Adipose tissue (tissue), 3 donors: ENCODE measurements around the gene CD47. TPM values are rescaled to one million over a fixed set of nuclear protein-coding genes. Genes with fewer than 3 reads are reported as not detected.

Source experiments
- H3K27ac ChIP-seq: one replicate; pipeline ENCODE4 v1.5.1; 2013; ENCODE audit warnings: low read depth, low read length
- WGBS, 3 donors: extraction: QIAGEN DNeasy Blood & Tissue Kit; methylation state at CpG; one replicate each; pipeline ENCODE4 v1.1.7; 2013; 5-methylcytosine and 5-hydroxymethylcytosine counted together
- polyA plus RNA-seq, 3 donors: library from polyadenylated mRNA; stranded (reverse); fragments of 200-250 nt; gene quantifications; one replicate each; pipeline ENCODE4 v1.2.3, GENCODE V29; 2013
- donor health status: healthy with polysubstance abuse.
- donor health status: Bipolar disorder and iron deficiency.
- donor health status: healthy.

CD47 gene
- polyA plus RNA-seq, 3 donors = 18.0 to 27.0 (median 21.1) TPM

DNA sequence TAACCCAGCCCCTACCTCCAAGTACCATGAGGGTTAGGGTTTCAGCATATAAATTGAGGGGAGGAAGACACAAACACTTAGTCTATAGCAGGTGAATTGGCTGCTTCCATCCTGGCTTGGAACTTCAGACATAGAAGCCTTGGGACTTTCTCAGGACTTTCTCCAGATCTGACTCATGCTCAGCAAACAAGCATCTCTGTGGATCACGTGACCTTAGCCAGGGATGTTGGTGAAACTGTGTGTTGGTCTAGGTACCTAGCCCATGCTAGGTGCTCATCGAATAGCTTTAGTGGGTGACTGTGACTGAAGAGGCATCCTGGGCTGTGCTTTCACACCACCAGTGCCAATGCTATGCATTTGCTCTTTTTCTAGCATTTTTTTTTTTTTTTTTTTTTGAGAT is 58.9 kb downstream of the CD47 start:
- H3K27ac ChIP-seq = no peak overlapping the region
- WGBS, 3 donors = 87 to 98% (median 98%) methylated on average over 2 of the region's 2 CpGs

DNA sequence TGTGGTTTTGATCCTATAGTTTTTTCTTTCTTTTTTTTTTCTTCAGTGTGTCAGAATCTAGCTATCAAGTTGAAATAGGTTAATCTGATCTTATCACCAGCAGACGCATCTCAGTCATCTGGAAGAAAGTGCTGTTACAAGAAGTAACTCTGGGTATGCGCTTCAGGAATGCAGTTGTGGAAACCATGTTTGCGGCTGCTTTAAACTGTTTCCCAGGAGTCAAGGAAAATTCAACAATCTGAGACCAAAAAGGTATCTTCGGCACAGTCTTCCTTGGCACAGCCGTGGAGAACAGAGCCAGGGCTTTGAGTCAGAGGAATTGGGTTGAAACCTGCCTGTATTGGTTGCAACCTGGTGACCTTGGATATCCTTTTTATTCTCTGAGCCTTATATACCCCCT is 59.9 kb downstream of the CD47 start:
- WGBS, 3 donors = 85 to 92% (median 92%) methylated on average over 5 of the region's 5 CpGs
- no peak overlapping the region for H3K27ac ChIP-seq

GRCh38 chr3:108029466-108029865 is 61.4 kb downstream of the CD47 start:
- H3K27ac ChIP-seq = no peak overlapping the region
- WGBS, 3 donors = 62 to 69% (median 64%) methylated on average over 1 of the region's 1 CpG

DNA sequence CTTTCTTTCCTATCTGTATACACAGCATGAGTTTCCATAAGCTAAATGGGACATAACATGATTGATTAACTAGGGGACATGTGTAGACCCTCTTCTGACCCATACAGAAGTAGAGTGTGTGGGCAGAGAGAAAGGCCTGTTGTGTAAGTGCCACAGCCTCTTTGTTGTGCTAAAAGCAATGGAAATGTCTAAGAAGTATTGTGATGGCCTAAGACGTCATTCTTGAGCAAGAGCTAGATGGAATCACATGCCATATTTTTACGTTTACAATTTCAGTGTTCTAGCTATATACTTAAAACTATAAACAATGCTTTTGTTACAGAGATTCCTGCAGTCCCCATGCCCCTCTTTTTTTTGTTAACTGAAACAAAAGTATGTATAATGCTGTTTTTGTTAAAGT is 61.9 kb downstream of the CD47 start:
- 85 to 92% (median 86%) methylated on average over 2 of the region's 2 CpGs for WGBS, 3 donors
- no peak overlapping the region for H3K27ac ChIP-seq

GRCh38 chr3:108025177-108025576 is 65.7 kb downstream of the CD47 start:
- 83 to 91% (median 85%) methylated on average over 3 of the region's 3 CpGs for WGBS, 3 donors
- H3K27ac ChIP-seq = no peak overlapping the region

DNA sequence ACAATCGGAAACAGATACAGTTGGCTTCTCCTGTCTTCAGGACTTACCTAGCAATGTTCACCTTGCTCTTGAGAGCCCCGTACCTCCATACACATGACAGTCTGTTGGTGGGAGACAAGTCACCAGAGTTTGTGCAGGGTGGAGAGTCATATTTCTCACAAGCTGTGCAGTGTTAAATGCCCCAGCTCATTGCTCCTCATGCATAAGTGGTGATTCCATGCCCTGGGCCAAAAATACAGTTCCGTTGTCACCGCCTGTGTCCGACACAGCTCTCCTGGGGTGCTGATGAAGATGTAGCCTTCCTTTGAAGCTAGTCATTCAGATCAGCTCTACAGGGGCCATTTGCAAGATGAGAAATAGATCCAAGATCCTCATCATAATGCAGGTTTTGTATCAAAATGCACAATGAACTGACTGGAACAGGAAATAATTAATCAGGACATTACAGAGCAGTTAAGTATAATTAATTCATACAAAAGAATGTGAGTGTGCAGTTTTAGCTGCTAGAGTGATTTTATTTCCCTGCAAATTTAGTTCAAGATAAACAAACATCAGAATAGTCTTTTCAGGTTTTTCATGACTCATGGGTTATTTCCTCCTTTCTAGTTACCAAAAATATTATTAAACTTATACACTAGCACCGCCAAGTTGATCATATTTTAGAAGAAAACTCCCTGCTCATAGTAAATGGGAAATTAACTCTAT is 66.5 kb downstream of the CD47 start:
- no peak overlapping the region for H3K27ac ChIP-seq
- 71 to 78% (median 78%) methylated on average over 6 of the region's 6 CpGs for whole genome bisulfite sequencing, 3 donors

- no peak overlapping the region for H3K27ac ChIP-seq
- 61 to 94% (median 88%) methylated on average over 3 of the region's 3 CpGs for WGBS, 3 donors
These were observed 68.3 kb downstream of the CD47 start for GRCh38 chr3:108022256-108023150.

DNA sequence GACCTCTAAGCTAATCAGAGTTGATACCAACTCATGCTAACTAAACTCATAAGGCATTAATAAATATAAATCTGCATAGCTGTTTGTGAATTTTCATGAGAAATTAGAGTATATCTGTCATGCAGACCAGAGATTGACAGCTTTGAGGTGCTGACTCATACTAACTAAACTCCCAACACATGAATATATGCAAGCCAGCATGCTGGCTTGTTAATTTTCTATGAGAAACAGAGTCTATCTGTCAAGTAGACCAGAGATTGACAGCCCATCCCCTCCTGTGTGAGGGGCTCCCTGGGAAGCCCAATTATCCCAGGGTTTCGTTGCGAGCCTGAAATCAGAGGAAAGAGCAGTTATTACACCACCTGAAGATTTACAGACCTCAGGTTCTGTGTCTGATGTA is 69.3 kb downstream of the CD47 start:
- whole genome bisulfite sequencing, 3 donors = 76 to 97% (median 91%) methylated on average over 2 of the region's 2 CpGs
- H3K27ac ChIP-seq = no peak overlapping the region

- H3K27ac ChIP-seq = no peak overlapping the region
- 75 to 80% (median 79%) methylated on average over 3 of the region's 3 CpGs for whole genome bisulfite sequencing, 3 donors
These were observed 69.7 kb downstream of the CD47 start for GRCh38 chr3:108021131-108021530.

DNA sequence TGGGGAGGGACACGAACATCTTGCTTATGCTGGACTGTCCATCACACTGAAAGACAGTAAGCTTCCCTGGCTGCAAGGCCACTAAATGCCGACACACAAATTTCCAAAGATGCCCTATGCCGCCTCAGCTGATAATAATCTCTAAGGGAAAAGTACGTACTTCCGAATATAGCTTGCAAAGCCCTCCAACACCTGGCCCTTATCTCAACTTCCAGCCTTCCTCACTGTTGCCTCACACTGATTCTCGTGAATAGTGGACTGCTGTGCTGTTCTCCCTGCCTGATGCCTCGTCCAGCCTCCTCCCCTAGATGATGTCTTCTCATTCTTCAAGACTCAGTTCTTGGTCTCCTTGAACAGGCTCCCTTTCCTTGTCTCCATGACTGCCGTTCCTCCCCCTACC is 72.3 kb downstream of the CD47 start:
- no peak overlapping the region for H3K27ac ChIP-seq
- 42 to 60% (median 57%) methylated on average over 8 of the region's 8 CpGs for WGBS, 3 donors

GRCh38 chr3:108017587-108017986 is 73.2 kb downstream of the CD47 start:
- 43 to 93% (median 89%) methylated on average over 4 of the region's 4 CpGs for WGBS, 3 donors
- H3K27ac ChIP-seq = no peak overlapping the region

DNA sequence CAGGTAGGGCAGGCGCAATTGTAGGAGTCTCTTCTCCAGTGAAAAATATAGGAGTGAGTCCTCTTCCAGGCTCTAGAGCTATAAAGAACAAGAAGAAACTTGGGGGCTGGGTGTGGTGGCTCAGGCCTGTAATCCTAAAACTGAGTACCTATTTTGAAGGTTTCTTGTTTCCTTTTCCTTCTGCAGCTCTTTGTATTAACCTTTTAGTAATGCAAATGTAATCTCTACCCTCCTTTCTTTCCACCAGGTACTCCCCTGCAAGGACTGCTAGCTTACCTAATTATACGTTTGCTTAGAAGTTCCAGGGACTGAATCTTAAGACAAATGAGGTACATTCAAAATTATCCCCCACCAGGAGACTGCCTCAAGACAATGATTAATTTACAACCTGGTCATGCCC is 75.9 kb downstream of the CD47 start:
- H3K27ac ChIP-seq = no peak overlapping the region
- WGBS, 3 donors = 93 to 98% (median 94%) methylated on average over 2 of the region's 2 CpGs

- H3K27ac ChIP-seq = no peak overlapping the region
- 75 to 89% (median 89%) methylated on average over 8 of the region's 8 CpGs for WGBS, 3 donors
These were observed 77.4 kb downstream of the CD47 start for GRCh38 chr3:108013141-108014055.

GRCh38 chr3:108012304-108012703 is 78.5 kb downstream of the CD47 start:
- no peak overlapping the region for H3K27ac ChIP-seq
- 88 to 92% (median 91%) methylated on average over 8 of the region's 8 CpGs for WGBS, 3 donors

DNA sequence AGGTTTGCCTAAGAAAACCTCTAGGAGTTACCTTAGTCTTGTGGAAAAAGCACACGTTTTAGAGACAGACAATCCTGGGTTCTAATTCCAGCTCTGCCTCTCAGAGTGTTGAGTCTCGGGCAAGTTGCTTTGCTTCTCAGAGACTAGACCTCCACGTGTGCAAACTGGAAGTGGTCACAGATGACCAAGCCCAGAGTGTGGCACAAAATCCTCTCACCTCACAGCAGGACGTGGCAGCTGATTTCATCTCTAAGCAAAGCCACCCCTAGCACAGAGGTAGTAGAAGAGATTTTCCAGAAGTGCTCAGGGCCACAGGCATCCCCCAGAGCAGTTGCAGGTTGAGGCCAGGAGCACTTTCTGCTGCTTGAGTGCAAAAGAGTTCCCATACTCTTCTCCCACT is 79.2 kb downstream of the CD47 start:
- WGBS, 3 donors = 85 to 86% (median 86%) methylated on average over 4 of the region's 4 CpGs
- H3K27ac ChIP-seq = no peak overlapping the region

DNA sequence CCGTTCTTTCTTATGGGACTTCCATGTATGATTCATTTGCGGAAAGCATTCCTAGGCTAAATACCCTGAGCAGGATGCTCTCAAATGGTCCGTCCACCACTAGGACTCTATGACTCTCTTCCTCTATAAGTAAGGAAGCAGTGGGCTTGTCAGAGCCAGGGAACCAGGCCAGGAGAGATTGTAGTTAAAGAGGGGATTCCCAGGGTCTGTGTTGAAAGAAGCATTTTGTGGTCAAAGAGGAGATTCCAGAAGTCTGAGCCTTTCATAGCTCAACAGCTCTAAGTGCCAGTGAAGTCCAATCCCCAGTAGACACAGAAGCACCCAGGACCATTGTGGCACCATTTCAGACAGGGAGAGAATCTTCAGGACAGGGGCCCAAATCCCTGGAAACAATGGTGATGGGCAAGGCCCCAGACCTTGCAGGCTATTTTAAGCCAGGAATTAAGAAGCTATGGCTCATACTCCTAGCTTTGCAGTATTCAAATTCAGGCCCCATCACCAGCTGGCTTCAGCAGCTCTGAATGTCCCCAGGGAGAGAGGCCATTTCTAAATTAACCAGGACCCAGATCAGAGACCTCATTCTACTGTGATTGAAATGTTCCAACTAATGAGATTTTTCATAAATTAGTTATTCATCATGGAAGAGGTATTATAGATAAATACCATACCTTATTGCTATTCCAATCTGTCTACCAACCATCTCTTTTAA is 81.7 kb downstream of the CD47 start:
- H3K27ac ChIP-seq = no peak overlapping the region

DNA sequence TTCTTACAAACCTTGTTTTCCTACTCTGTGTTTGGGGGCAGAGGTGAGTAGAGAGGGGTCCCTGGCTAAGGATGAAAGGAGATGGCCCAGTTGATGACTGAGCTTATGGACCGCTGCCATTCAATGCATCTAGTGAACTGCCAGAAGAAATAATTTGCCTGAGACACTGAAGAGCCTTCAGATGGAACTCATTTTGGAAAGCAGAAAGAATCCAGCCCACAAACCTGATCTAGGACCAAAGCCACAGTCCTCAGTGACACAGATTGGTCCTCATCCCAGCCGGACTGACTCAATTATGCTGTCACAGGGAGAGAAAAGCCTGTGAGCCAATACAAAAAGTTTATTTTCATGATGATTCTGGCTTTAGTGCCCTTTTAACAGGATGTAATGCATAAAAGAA is 82.7 kb downstream of the CD47 start:
- H3K27ac ChIP-seq = no peak overlapping the region
- 76 to 94% (median 83%) methylated on average over 2 of the region's 2 CpGs for WGBS, 3 donors

More for the DNA sequence above, 81.7 kb downstream of the CD47 start:
- WGBS, 3 donors = 72 to 88% (median 73%) methylated on average over 3 of the region's 3 CpGs

GRCh38 chr3:108006881-108007331 is 83.9 kb downstream of the CD47 start:
- 25 to 61% (median 32%) methylated on average over 2 of the region's 2 CpGs for WGBS, 3 donors
- H3K27ac ChIP-seq = no peak overlapping the region
